ENCODE measurements around the gene OVAAL. TPM values are rescaled to one million over a fixed set of nuclear protein-coding genes. Genes with fewer than 3 reads are reported as not detected.

The OVAAL gene
- total and polyA plus RNA-seq, 2 of the 4 experiments (the other 2 are of a cell fraction) = not detected

- Histone ChIP-seq H2AK9ac (replicated peaks; ENCODE audit: low read depth, low read length, poor library complexity) (peak overlapping the region; percentile 53), H3K9me3 (ENCODE audit: control insufficient read depth, insufficient read depth, low read length) (no peaks in the 10 kb centered on the region), H3K23ac (ENCODE audit: low read depth, low read length) (0 out of 2 replicates have a peak overlapping the region, but pooled peaks have one; percentile 17), H2BK15ac (ENCODE audit: low read depth, low read length) (peak overlapping the region; percentile 7; the same call in 1 of the 3 replicates), H2AFZ (replicated peaks; ENCODE audit: low read length, poor library complexity) (no peak overlapping the region), H3K18ac (ENCODE audit: low read depth, low read length) (peak overlapping the region; percentile 34; the same call in 1 of the 2 replicates), H3K27ac (ENCODE audit: insufficient read depth, low read length) (no peak overlapping the region), H4K5ac (ENCODE audit: low read depth, low read length) (no peak overlapping the region), H3K79me1 (ENCODE audit: low read depth in 1 of 2, low read length in 2 of 2) (no peaks in the 10 kb centered on the region), H3K4me3 (ENCODE audit: insufficient read depth, low read depth, low read length) (no peak overlapping the region), H3K4ac (ENCODE audit: low read depth, low read length) (peak overlapping the region; percentile 24; the same call in 1 of the 2 replicates), H4K20me1 (ENCODE audit: insufficient read depth, low read length) (no peaks in the 10 kb centered on the region), H3K56ac (ENCODE audit: extremely low read depth, insufficient read depth, low read length) (no peak overlapping the region), H4K8ac (ENCODE audit: low read depth in 2 of 2, low read length in 2 of 2) (no peak overlapping the region; a peak in 1 of 4 replicates), H3K9me1 (ENCODE audit: insufficient read depth, low read length) (0 out of 2 replicates have a peak, but pooled peaks cover 14% of the 10 kb centered on the region), H2BK120ac (ENCODE audit: low read depth, low read length) (peak overlapping the region; percentile 42), H3K14ac (replicated peaks; ENCODE audit: low read depth, low read length) (no peak overlapping the region), H2BK5ac (ENCODE audit: low read depth, low read length, poor library complexity, severe bottlenecking) (no peak overlapping the region), H3K4me2 (ENCODE audit: low read depth, low read length) (no peak overlapping the region), H3K36me3 (ENCODE audit: control insufficient read depth, insufficient read depth, low read length) (no peaks in the 10 kb centered on the region), H4K91ac (ENCODE audit: insufficient read depth, low read depth, low read length) (no peak overlapping the region; the same call in 1 of the 2 replicates), H3K4me1 (ENCODE audit: control insufficient read depth, insufficient read depth, low read length) (peaks cover 17% of the 10 kb centered on the region), H2BK20ac (ENCODE audit: low read depth, low read length) (peak overlapping the region; percentile 43), H2AK5ac (ENCODE audit: low read depth, low read length) (no peak overlapping the region), H3K27me3 (ENCODE audit: control insufficient read depth, insufficient read depth, low read length) (no peaks in the 10 kb centered on the region), H3K9ac (ENCODE audit: low read depth, low read length) (no peak overlapping the region)
- no peak for TF ChIP-seq POLR2A (IDR thresholded peaks at IDR 0.05; ENCODE audit: low read depth, low read length)
- no peak for TF ChIP-seq RCOR1 (IDR thresholded peaks at IDR 0.05; ENCODE audit: insufficient replicate concordance, low read length)
- TF ChIP-seq RAD21 (IDR thresholded peaks at IDR 0.05; ENCODE audit: low read length) = no peak
- no peak for TF ChIP-seq MAZ (IDR thresholded peaks at IDR 0.05; ENCODE audit: borderline replicate concordance, low read depth, low read length)
- no peak for TF ChIP-seq USF2 (IDR thresholded peaks at IDR 0.05; ENCODE audit: low read depth, low read length)
- no peak for TF ChIP-seq CHD1 (IDR thresholded peaks at IDR 0.05; ENCODE audit: low read depth, low read length)
- no peak for TF ChIP-seq ELK1 (IDR thresholded peaks at IDR 0.05; ENCODE audit: borderline replicate concordance, low read depth, low read length)
- TF ChIP-seq NFE2L2 (IDR thresholded peaks at IDR 0.05; ENCODE audit: low read depth, low read length) = no peak
- TF ChIP-seq MAFK (IDR thresholded peaks at IDR 0.05; ENCODE audit: low read depth, low read length) = no peak
- TF ChIP-seq FOS (IDR thresholded peaks at IDR 0.05; ENCODE audit: low read depth, low read length) = no peak
- no peak for TF ChIP-seq RFX5 (IDR thresholded peaks at IDR 0.05; ENCODE audit: low read depth, low read length)
- no peak for TF ChIP-seq BHLHE40 (IDR thresholded peaks at IDR 0.05; ENCODE audit: low read depth, low read length)
- TF ChIP-seq MXI1 (IDR thresholded peaks at IDR 0.05; ENCODE audit: borderline replicate concordance, low read depth, low read length) = no peak
- BruUV-seq (replicated peaks) = no TSS peak
- POLR2A ChIA-PET (ENCODE audit: unreplicated experiment) = no interaction called here
- CTCF ChIA-PET = no interaction called here
- DNase-seq (no peak), ATAC-seq (ENCODE audit: low read depth) (no peak)
- intact Hi-C loops (cut with micrococcal nuclease) = no loop called here
- dilution Hi-C loops (cut with HindIII; ENCODE audit: low sequenced_read_pairs, unreplicated experiment) = no loop called here
- WGBS, 2 experiments (ENCODE audit: extremely low coverage in 2 of 2, insufficient read length in 1 of 2) = no CpG with 5 or more reads among the region's 11 CpGs
- in situ Hi-C loops (cut with MboI; ENCODE audit: low sequenced_read_pairs) = no loop called here
These were observed 29.8 kb upstream of the OVAAL start for GRCh38 chr1:180528868-180529470.

Data from IMR-90 (cell line).